Spleen (tissue), 7 donors: ENCODE data around the gene MACROH2A1.

ENCODE experiments used
- POLR2A ChIP-seq, 3 donors: fragments of 450-650 bp; IDR thresholded peaks; one replicate each; pipeline ENCODE4 v1.5.1; 2017; ENCODE audit warnings: antibody characterized with exemption in 3 of 3, mild to moderate bottlenecking in 1 of 3
- POLR2AphosphoS5 ChIP-seq, 3 donors: sonication (generic); formaldehyde crosslinking; IDR thresholded peaks; one replicate each; pipeline ENCODE4 v1.5.1; 2017; ENCODE audit warnings: antibody characterized with exemption in 3 of 3
- TF ChIP-seq, protein P1 (sequence below), 11 experiments: fragments of 200-600 bp in 7 of 11; fragments of 450-650 bp in 4 of 11; sonication (generic) in 4 of 11; IDR thresholded peaks in 8 of 11; conservative IDR thresholded peaks in 3 of 11; 1 replicate in 7 of 11; 2 replicates in 4 of 11; pipeline versions ENCODE4 v1.4.0 to v1.8.0; 2016 to 2021; ENCODE audit warnings: antibody characterized with exemption in 11 of 11, inconsistent platforms in 4 of 11, mild to moderate bottlenecking in 1 of 11
- donor health status: DM: no; HTN: no; CAD: no; lungs with moderate emphysema.
- donor health status: DM: no; HTN: no; CAD: no.
- donor health status: DM: no; HTN: no; CAD: no.

DNA sequence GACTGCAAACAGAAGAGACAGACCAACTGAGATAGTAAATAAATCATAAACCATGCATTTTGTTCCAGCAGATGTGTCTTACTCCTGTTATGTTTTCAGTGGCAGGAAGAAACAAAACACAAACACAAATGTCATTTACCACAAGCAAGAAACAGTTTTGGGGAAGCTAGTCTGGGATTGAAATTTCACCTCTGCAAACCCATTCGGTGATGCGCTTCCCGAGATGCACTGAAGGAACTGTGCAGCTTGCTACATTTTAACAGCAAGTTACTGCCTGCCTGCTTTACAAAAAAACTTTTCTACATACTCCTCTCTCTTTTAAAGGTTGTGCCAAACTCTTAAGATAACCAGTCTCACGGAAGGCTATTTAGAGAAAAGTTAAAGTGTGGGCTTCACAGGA is 3.2 kb downstream of the MACROH2A1 start:
- TF ChIP-seq POLR2AphosphoS5 (IDR thresholded peaks at IDR 0.05) (no peak), POLR2A (IDR thresholded peaks at IDR 0.05) (no peak)
- TF ChIP-seq, protein P1, sequence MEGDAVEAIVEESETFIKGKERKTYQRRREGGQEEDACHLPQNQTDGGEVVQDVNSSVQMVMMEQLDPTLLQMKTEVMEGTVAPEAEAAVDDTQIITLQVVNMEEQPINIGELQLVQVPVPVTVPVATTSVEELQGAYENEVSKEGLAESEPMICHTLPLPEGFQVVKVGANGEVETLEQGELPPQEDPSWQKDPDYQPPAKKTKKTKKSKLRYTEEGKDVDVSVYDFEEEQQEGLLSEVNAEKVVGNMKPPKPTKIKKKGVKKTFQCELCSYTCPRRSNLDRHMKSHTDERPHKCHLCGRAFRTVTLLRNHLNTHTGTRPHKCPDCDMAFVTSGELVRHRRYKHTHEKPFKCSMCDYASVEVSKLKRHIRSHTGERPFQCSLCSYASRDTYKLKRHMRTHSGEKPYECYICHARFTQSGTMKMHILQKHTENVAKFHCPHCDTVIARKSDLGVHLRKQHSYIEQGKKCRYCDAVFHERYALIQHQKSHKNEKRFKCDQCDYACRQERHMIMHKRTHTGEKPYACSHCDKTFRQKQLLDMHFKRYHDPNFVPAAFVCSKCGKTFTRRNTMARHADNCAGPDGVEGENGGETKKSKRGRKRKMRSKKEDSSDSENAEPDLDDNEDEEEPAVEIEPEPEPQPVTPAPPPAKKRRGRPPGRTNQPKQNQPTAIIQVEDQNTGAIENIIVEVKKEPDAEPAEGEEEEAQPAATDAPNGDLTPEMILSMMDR (IDR thresholded peaks at IDR 0.05 in 8 of 11, conservative IDR thresholded peaks at IDR 0.05 in 3 of 11), result no peak
